H9 (cell line): ENCODE data around the gene DCC. TPM values are rescaled to one million over a fixed set of nuclear protein-coding genes. Genes with fewer than 3 reads are reported as not detected.

Experiments used
- DNase-seq: peaks from one replicate; pipeline ENCODE4 v3.0.0-alpha.2; 2017
- H2AFZ ChIP-seq: one replicate; pipeline ENCODE4 v1.6.1; 2013; ENCODE audit warnings: mild to moderate bottlenecking, low read length, control low read depth, moderate library complexity
- H2AK5ac ChIP-seq: 2 replicates; pipeline ENCODE4 v1.6.1; 2013; ENCODE audit warnings: low read length, control low read depth, mixed read lengths; ENCODE audit not compliant: insufficient read length
- H2BK120ac ChIP-seq: one replicate; pipeline ENCODE4 v1.6.1; 2013; ENCODE audit warnings: low read depth, mild to moderate bottlenecking, low read length, control low read depth, inconsistent platforms; ENCODE audit not compliant: poor library complexity, severe bottlenecking
- H2BK12ac ChIP-seq: 2 replicates; pipeline ENCODE4 v1.6.1; 2013; ENCODE audit warnings: low read length, control low read depth, mixed read lengths, low read depth; ENCODE audit not compliant: insufficient read length
- H2BK15ac ChIP-seq: 2 replicates; pipeline ENCODE4 v1.6.1; 2013; ENCODE audit warnings: low read depth, low read length, control low read depth
- H2BK20ac ChIP-seq: one replicate; pipeline ENCODE4 v1.6.1; 2013; ENCODE audit warnings: low read depth, mild to moderate bottlenecking, low read length, control low read depth, inconsistent platforms; ENCODE audit not compliant: poor library complexity, severe bottlenecking
- H2BK5ac ChIP-seq: 2 replicates; pipeline ENCODE4 v1.6.1; 2013; ENCODE audit warnings: low read length, control low read depth, mixed read lengths; ENCODE audit not compliant: insufficient read length
- H3K14ac ChIP-seq: 2 replicates; pipeline ENCODE4 v1.6.1; 2013; ENCODE audit warnings: low read length, control low read depth; ENCODE audit not compliant: insufficient read depth
- H3K18ac ChIP-seq: 2 replicates; pipeline ENCODE4 v1.6.1; 2013; ENCODE audit warnings: low read depth, mild to moderate bottlenecking, mixed read lengths, low read length, control low read depth; ENCODE audit not compliant: insufficient read length
- H3K23ac ChIP-seq: 2 replicates; pipeline ENCODE4 v1.6.1; 2013; ENCODE audit warnings: low read length, control low read depth, mixed read lengths, low read depth; ENCODE audit not compliant: insufficient read length
- H3K23me2 ChIP-seq: 2 replicates; pipeline ENCODE4 v1.6.1; 2013; ENCODE audit warnings: low read depth, mild to moderate bottlenecking, mixed read lengths, low read length, control low read depth; ENCODE audit not compliant: insufficient read length, poor library complexity, severe bottlenecking
- H3K27ac ChIP-seq: 2 replicates; pipeline ENCODE4 v1.5.1; 2013; ENCODE audit warnings: low read length, control low read depth, mixed read lengths, low read depth; ENCODE audit not compliant: insufficient read length
- H3K27me3 ChIP-seq: 2 replicates; pipeline ENCODE4 v1.6.1; 2013; ENCODE audit warnings: low read length, control low read depth, inconsistent platforms; ENCODE audit not compliant: insufficient read depth
- H3K4ac ChIP-seq: 2 replicates; pipeline ENCODE4 v1.6.1; 2013; ENCODE audit warnings: low read depth, mild to moderate bottlenecking, control low read depth, inconsistent platforms, low read length, moderate library complexity
- H3K4me1 ChIP-seq: 2 replicates; pipeline ENCODE4 v1.6.1; 2013; ENCODE audit warnings: low read length, control low read depth, inconsistent platforms; ENCODE audit not compliant: insufficient read depth
- H3K4me2 ChIP-seq: 2 replicates; pipeline ENCODE4 v1.6.1; 2013; ENCODE audit warnings: low read length, control low read depth, mixed read lengths; ENCODE audit not compliant: insufficient read length, insufficient read depth
- H3K56ac ChIP-seq: 2 replicates; pipeline ENCODE4 v1.6.1; 2013; ENCODE audit warnings: low read depth, mild to moderate bottlenecking, mixed read lengths, low read length, control low read depth; ENCODE audit not compliant: insufficient read length
- H3K79me1 ChIP-seq: 2 replicates; pipeline ENCODE4 v1.6.1; 2013; ENCODE audit warnings: low read depth, mild to moderate bottlenecking, moderate library complexity, low read length, control low read depth, inconsistent platforms; ENCODE audit not compliant: insufficient read depth, poor library complexity, severe bottlenecking
- H3K79me2 ChIP-seq: 2 replicates; pipeline ENCODE4 v1.6.1; 2013; ENCODE audit warnings: low read length, control low read depth, inconsistent platforms; ENCODE audit not compliant: insufficient read depth
- H3K9ac ChIP-seq: 2 replicates; pipeline ENCODE4 v1.6.1; 2013; ENCODE audit warnings: low read length, control low read depth, mixed read lengths; ENCODE audit not compliant: insufficient read length; ENCODE audit errors: extremely low read depth
- H3K9me3 ChIP-seq: one replicate; pipeline ENCODE4 v1.6.1; 2013; ENCODE audit warnings: low read depth, low read length, inconsistent platforms; ENCODE audit not compliant: control insufficient read depth
- H3T11ph ChIP-seq: one replicate; pipeline ENCODE4 v1.6.1; 2013; ENCODE audit warnings: mild to moderate bottlenecking, low read length, control low read depth, inconsistent platforms
- H4K20me1 ChIP-seq: one replicate; pipeline ENCODE4 v1.6.1; 2013; ENCODE audit not compliant: control insufficient read depth, insufficient read length, insufficient read depth
- H4K5ac ChIP-seq: 2 replicates; pipeline ENCODE4 v1.6.1; 2013; ENCODE audit warnings: low read depth, mild to moderate bottlenecking, mixed read lengths, low read length, control low read depth; ENCODE audit not compliant: insufficient read length
- H4K8ac ChIP-seq: replicated peaks from 2 replicates; pipeline ENCODE4 v1.6.1; 2013; ENCODE audit warnings: low read length, control low read depth, mixed read lengths, low read depth; ENCODE audit not compliant: insufficient read length
- H4K91ac ChIP-seq: 2 replicates; pipeline ENCODE4 v1.6.1; 2013; ENCODE audit warnings: low read depth, mild to moderate bottlenecking, moderate library complexity, mixed read lengths, low read length, control low read depth; ENCODE audit not compliant: insufficient read length
- H3K27ac Mint-ChIP-seq, 3 experiments: 2 replicates in 2 of 3; 3 replicates in 1 of 3; pipeline ENCODE4 v1.8.0; 2020 to 2021; ENCODE audit warnings: mixed read lengths in 3 of 3, mild to moderate bottlenecking in 1 of 3, moderate library complexity in 1 of 3
- H3K27me3 Mint-ChIP-seq: 2 replicates; pipeline ENCODE4 v1.8.0; 2021; ENCODE audit warnings: low read depth, mild to moderate bottlenecking, moderate library complexity, mixed read lengths
- H3K36me3 Mint-ChIP-seq, 3 experiments: 2 replicates in 2 of 3; 3 replicates in 1 of 3; pipeline ENCODE4 v1.8.0; 2020 to 2021; ENCODE audit warnings: low read depth in 3 of 3, mixed read lengths in 3 of 3; ENCODE audit not compliant: insufficient read depth in 1 of 3
- H3K4me1 Mint-ChIP-seq, 2 experiments: 2 replicates each; pipeline ENCODE4 v1.8.0; 2020; ENCODE audit warnings: mixed read lengths in 2 of 2
- H3K4me3 Mint-ChIP-seq, 2 experiments: 2 replicates in 1 of 2; 3 replicates in 1 of 2; pipeline ENCODE4 v1.8.0; 2020 to 2021; ENCODE audit warnings: mild to moderate bottlenecking in 2 of 2, mixed read lengths in 2 of 2, moderate library complexity in 1 of 2
- H3K9me3 Mint-ChIP-seq, 2 experiments: 2 replicates in 1 of 2; 3 replicates in 1 of 2; pipeline ENCODE4 v1.8.0; 2020; ENCODE audit warnings: mild to moderate bottlenecking in 2 of 2, mixed read lengths in 2 of 2, moderate library complexity in 1 of 2
- WGBS: extraction: QIAGEN DNeasy Blood & Tissue Kit; methylation state at CpG from one replicate; pipeline ENCODE4 v1.1.7; 2013; ENCODE audit warnings: missing lambda C conversion rate, low lambda C conversion rate, mixed read lengths; ENCODE audit not compliant: insufficient read length; ENCODE audit errors: extremely low coverage; 5-methylcytosine and 5-hydroxymethylcytosine counted together
- total RNA-seq: library from RNA; stranded (reverse); gene quantifications from 2 replicates; pipeline ENCODE4 v1.2.1, GENCODE V29; 2021
- TF ChIP-seq, protein P1 (sequence below): fragments of 200-600 bp; sonication (generic); conservative IDR thresholded peaks from 3 replicates; pipeline ENCODE4 v1.8.0; 2021; ENCODE audit warnings: antibody characterized with exemption, mild to moderate bottlenecking

The DCC gene
- total RNA-seq, 1 experiment from 2014 or later, result 0.35 TPM

DNA sequence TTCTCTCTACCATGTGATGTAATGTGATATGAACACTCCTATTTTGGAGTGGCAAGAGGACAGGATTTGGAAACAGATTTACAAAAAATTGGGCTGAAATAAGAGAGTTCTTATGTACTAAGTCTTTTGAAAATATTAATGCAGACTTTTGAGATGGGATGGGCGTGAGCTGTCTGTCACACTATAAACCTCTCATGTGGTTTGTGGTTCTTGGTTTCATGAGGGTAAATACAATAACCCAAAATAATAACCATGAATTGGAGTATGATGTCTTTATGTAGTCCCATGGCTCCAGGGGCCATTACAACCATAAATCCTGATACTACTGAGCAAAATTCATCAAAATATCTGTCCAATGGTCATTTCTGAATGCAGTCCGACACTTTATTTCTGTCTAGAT, 1216.5 kb downstream of the DCC start:
- H3K23ac ChIP-seq, result no peak overlapping the region
- no peak overlapping the region for H4K91ac ChIP-seq
- no peaks in the 10 kb centered on the region for H3K79me1 ChIP-seq
- Mint-ChIP-seq H3K27me3 (no peaks in the 10 kb centered on the region), H3K36me3 (peaks cover 4 to 14% (median 10%) of the 10 kb centered on the region in 3 experiments; a peak in 6 of 7 replicates), H3K27ac (no peak overlapping the region), H3K4me1 (no peaks in the 10 kb centered on the region), H3K4me3 (no peak overlapping the region), H3K9me3 (peaks cover 7 to 15% of the 10 kb centered on the region in 2 experiments)
- H3K4me2 ChIP-seq, result no peak overlapping the region
- H3K14ac ChIP-seq, result no peak overlapping the region
- H3K4me1 ChIP-seq, result no peaks in the 10 kb centered on the region
- H3K79me2 ChIP-seq, result no peaks in the 10 kb centered on the region
- H3K23me2 ChIP-seq, result no peaks in the 10 kb centered on the region
- no peak overlapping the region for H3T11ph ChIP-seq
- H2AFZ ChIP-seq, result no peak overlapping the region
- no peak overlapping the region for H4K8ac ChIP-seq
- H3K27me3 ChIP-seq, result no peaks in the 10 kb centered on the region
- H3K27ac ChIP-seq, result no peak overlapping the region
- TF ChIP-seq, protein P1, sequence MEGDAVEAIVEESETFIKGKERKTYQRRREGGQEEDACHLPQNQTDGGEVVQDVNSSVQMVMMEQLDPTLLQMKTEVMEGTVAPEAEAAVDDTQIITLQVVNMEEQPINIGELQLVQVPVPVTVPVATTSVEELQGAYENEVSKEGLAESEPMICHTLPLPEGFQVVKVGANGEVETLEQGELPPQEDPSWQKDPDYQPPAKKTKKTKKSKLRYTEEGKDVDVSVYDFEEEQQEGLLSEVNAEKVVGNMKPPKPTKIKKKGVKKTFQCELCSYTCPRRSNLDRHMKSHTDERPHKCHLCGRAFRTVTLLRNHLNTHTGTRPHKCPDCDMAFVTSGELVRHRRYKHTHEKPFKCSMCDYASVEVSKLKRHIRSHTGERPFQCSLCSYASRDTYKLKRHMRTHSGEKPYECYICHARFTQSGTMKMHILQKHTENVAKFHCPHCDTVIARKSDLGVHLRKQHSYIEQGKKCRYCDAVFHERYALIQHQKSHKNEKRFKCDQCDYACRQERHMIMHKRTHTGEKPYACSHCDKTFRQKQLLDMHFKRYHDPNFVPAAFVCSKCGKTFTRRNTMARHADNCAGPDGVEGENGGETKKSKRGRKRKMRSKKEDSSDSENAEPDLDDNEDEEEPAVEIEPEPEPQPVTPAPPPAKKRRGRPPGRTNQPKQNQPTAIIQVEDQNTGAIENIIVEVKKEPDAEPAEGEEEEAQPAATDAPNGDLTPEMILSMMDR, result no peak
- H3K9ac ChIP-seq, result no peak overlapping the region
- no peak for DNase-seq
- H2BK5ac ChIP-seq, result no peak overlapping the region
- H3K56ac ChIP-seq, result no peak overlapping the region
- H3K9me3 ChIP-seq, result no peaks in the 10 kb centered on the region
- H4K20me1 ChIP-seq, result no peaks in the 10 kb centered on the region
- no peak overlapping the region for H3K4ac ChIP-seq
- no peak overlapping the region for H2BK12ac ChIP-seq
- no peak overlapping the region for H3K18ac ChIP-seq
- H2AK5ac ChIP-seq, result no peak overlapping the region
- no peak overlapping the region for H2BK20ac ChIP-seq
- H2BK15ac ChIP-seq, result no peak overlapping the region
- no CpG with 5 or more reads among the region's 2 CpGs for WGBS
- H4K5ac ChIP-seq, result no peak overlapping the region
- no peak overlapping the region for H2BK120ac ChIP-seq
